CD8-positive, alpha-beta memory T cell (primary cell): ENCODE results near the gene FAM241B. TPM values are rescaled to one million over a fixed set of nuclear protein-coding genes. Genes with fewer than 3 reads are reported as not detected.

Experiments used
- CTCF ChIA-PET: fragments of 350-600 bp; sonication (Branson Sonifier 250); formaldehyde crosslinking; loops from one replicate; lab custom pipeline; 2021; ENCODE audit warnings: antibody characterized with exemption; lab: Charles Lee
- POLR2A ChIA-PET: fragments of 350-600 bp; sonication (Branson Sonifier 250); formaldehyde crosslinking; loops from one replicate; lab custom pipeline; 2021; ENCODE audit warnings: antibody characterized with exemption; lab: Charles Lee
- DNase-seq, 5 donors: peaks; one replicate each; pipeline versions ENCODE4 v3.0.0 to v3.0.0-alpha.2; 2020 to 2022; ENCODE audit warnings: mixed read lengths in 1 of 5
- H3K27ac ChIP-seq: one replicate; pipeline ENCODE4 v1.7.0; 2013; ENCODE audit warnings: low read depth, mild to moderate bottlenecking, low read length, moderate library complexity
- H3K27me3 ChIP-seq: 2 replicates; pipeline ENCODE4 v1.7.0; 2013; ENCODE audit warnings: low read length, mild to moderate bottlenecking; ENCODE audit not compliant: insufficient read depth, poor library complexity, severe bottlenecking
- H3K36me3 ChIP-seq: 2 replicates; pipeline ENCODE4 v1.7.0; 2013; ENCODE audit warnings: mild to moderate bottlenecking, low read length, moderate library complexity; ENCODE audit not compliant: insufficient read depth
- H3K4me1 ChIP-seq: 2 replicates; pipeline ENCODE4 v1.7.0; 2013; ENCODE audit warnings: mild to moderate bottlenecking, low read length, moderate library complexity; ENCODE audit not compliant: insufficient read depth
- H3K4me3 ChIP-seq: 2 replicates; pipeline ENCODE4 v1.7.0; 2013; ENCODE audit warnings: mild to moderate bottlenecking, low read length
- H3K9me3 ChIP-seq: 2 replicates; pipeline ENCODE4 v1.7.0; 2013; ENCODE audit warnings: mild to moderate bottlenecking, low read length
- H3K27ac Mint-ChIP-seq, 8 donors: one replicate each; pipeline ENCODE4 v1.8.0; 2020 to 2021; ENCODE audit warnings: mixed read lengths in 8 of 8, mild to moderate bottlenecking in 6 of 8, inconsistent platforms in 3 of 8, moderate library complexity in 3 of 8
- H3K27me3 Mint-ChIP-seq, 2 donors: one replicate each; pipeline ENCODE4 v1.8.0; 2020 to 2021; ENCODE audit warnings: mixed read lengths in 2 of 2, mild to moderate bottlenecking in 1 of 2, moderate library complexity in 1 of 2
- H3K36me3 Mint-ChIP-seq, 3 donors: one replicate each; pipeline ENCODE4 v1.8.0; 2020 to 2021; ENCODE audit warnings: mixed read lengths in 3 of 3, inconsistent platforms in 1 of 3, mild to moderate bottlenecking in 1 of 3
- H3K4me1 Mint-ChIP-seq, 3 donors: one replicate each; pipeline ENCODE4 v1.8.0; 2020 to 2021; ENCODE audit warnings: mixed read lengths in 3 of 3, inconsistent platforms in 1 of 3, mild to moderate bottlenecking in 1 of 3
- H3K4me3 Mint-ChIP-seq, 7 donors: one replicate each; pipeline ENCODE4 v1.8.0; 2020 to 2021; ENCODE audit warnings: mixed read lengths in 7 of 7, mild to moderate bottlenecking in 6 of 7, moderate library complexity in 4 of 7, inconsistent platforms in 2 of 7
- H3K9me3 Mint-ChIP-seq, 5 donors: one replicate each; pipeline ENCODE4 v1.8.0; 2020 to 2022; ENCODE audit warnings: mixed read lengths in 5 of 5, mild to moderate bottlenecking in 3 of 5, moderate library complexity in 2 of 5, inconsistent platforms in 1 of 5
- polyA plus RNA-seq: library from polyadenylated mRNA; unstranded; fragments of 300-500 nt; fragmentation: Illumina TruSeq; gene quantifications from one replicate; pipeline ENCODE4 v1.2.3, GENCODE V29; 2021
- total RNA-seq, 2 experiments: library from RNA; stranded (reverse); gene quantifications; one replicate each; pipeline ENCODE4 v1.2.3, GENCODE V29; 2021

Gene FAM241B
- total RNA-seq (10 to 100 TPM; 10.6 to 10.8 TPM), polyA plus RNA-seq (11.8 TPM)

GRCh38 chr10:69629897-69630650, at the start of gene FAM241B:
TSS of gene FAM241B (plus strand) at chr10:69630247. CDS start at chr10:69631744, 1,497 bp downstream.
- H3K27me3 ChIP-seq: no peaks in the 10 kb centered on the region
- H3K27ac Mint-ChIP-seq: peak within 1 kb of the TSS in 7 of 8 donors; percentile 10 to 79 (median 48)
- H3K36me3 ChIP-seq: no peaks in the 10 kb centered on the region
- POLR2A ChIA-PET: no interaction called here
- peaks cover 0 to 2% of the 10 kb centered on the region in 2 donors for H3K27me3 Mint-ChIP-seq
- peak within 1 kb of the TSS; percentile 16 for H3K27ac ChIP-seq
- DNase-seq: peak; percentile 64 to 87 (median 72)
- H3K4me3 Mint-ChIP-seq: peak within 1 kb of the TSS; percentile 57 to 90 (median 72)
- CTCF ChIA-PET: interaction anchor here (0.6 to 2.9 kb wide), 8 partner anchors 9 to 187 kb away, joined by 3 to 10 read pairs (median 5); no protein-coding TSS in a partner anchor
- H3K36me3 Mint-ChIP-seq: peaks cover 0 to 18% (median 8%) of the 10 kb centered on the region in 3 donors
- H3K9me3 ChIP-seq: no peaks in the 10 kb centered on the region
- peaks cover 17 to 29% (median 24%) of the 10 kb centered on the region in 3 donors for H3K4me1 Mint-ChIP-seq
- H3K9me3 Mint-ChIP-seq: peaks cover 0 to 2% (median 0%) of the 10 kb centered on the region in 5 donors
- peaks cover 15% of the 10 kb centered on the region for H3K4me1 ChIP-seq
- H3K4me3 ChIP-seq: peak within 1 kb of the TSS; percentile 65

DNA sequence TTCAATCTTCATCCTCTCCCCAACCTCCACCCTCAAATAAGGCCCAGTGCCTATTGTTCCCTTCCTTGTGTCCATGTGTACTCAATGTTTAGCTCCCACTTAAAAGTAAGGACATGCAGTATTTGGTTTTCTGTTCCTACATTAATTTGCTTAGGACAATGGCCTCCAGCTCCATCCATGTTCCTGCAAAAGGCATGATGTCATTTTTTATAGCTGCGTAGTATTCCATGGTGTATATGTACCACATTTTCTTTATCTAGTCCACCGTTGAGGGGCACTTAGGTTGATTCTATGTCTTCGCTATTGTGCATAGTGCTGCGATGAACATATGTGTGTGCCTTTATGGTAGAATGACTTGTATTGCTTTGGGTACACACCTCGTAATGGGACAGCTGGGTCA, 49.6 kb upstream of the FAM241B start:
- Mint-ChIP-seq H3K9me3 (no peaks in the 10 kb centered on the region), H3K4me1 (no peaks in the 10 kb centered on the region), H3K36me3 (no peaks in the 10 kb centered on the region), H3K27ac (no peak overlapping the region), H3K4me3 (no peak overlapping the region), H3K27me3 (peaks cover 35 to 56% of the 10 kb centered on the region in 2 donors)
- no peaks in the 10 kb centered on the region for H3K9me3 ChIP-seq
- H3K4me3 ChIP-seq: no peak overlapping the region
- CTCF ChIA-PET: interaction anchor here (0.6 to 1.5 kb wide), 2 partner anchors 22 to 790 kb away, joined by 3 read pairs; no protein-coding TSS in a partner anchor
- POLR2A ChIA-PET: no interaction called here
- no peaks in the 10 kb centered on the region for H3K36me3 ChIP-seq
- peaks cover 10% of the 10 kb centered on the region for H3K27me3 ChIP-seq
- DNase-seq: no peak
- no peaks in the 10 kb centered on the region for H3K4me1 ChIP-seq
- H3K27ac ChIP-seq: no peak overlapping the region

- Mint-ChIP-seq H3K27ac (no peak overlapping the region), H3K9me3 (no peaks in the 10 kb centered on the region), H3K4me3 (no peak overlapping the region), H3K36me3 (no peaks in the 10 kb centered on the region), H3K4me1 (peaks cover 4% of the 10 kb centered on the region in 3 donors), H3K27me3 (peaks cover 24 to 34% of the 10 kb centered on the region in 2 donors)
- CTCF ChIA-PET: no interaction called here
- peaks cover 10% of the 10 kb centered on the region for H3K27me3 ChIP-seq
- peaks cover 3% of the 10 kb centered on the region for H3K4me1 ChIP-seq
- H3K27ac ChIP-seq: no peak overlapping the region
- H3K4me3 ChIP-seq: no peak overlapping the region
- DNase-seq: no peak
- H3K36me3 ChIP-seq: no peaks in the 10 kb centered on the region
- POLR2A ChIA-PET: no interaction called here
- H3K9me3 ChIP-seq: no peaks in the 10 kb centered on the region
Measured at GRCh38 chr10:69583106-69583505, 46.9 kb upstream of the FAM241B start.

DNA sequence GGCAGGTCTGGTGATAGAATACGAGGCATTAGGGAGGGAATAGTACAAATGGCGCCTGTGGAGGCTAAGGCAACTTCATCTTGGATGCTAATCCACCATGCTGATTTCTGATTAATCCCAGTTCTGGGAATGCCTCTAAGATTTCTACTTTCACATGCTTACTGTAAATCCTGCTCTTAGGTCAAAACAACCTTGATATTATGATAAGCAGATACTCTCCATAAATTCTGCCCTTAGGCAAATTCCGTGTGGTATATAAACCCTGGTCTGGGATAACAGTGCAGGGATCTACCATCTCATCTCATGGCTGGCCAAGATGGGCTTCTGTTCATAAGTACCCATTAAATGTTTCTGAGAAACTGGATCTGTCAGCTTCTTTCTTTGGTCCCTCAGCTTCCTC, 45.4 kb upstream of the FAM241B start:
- H3K27me3 Mint-ChIP-seq: peaks cover 16 to 20% of the 10 kb centered on the region in 2 donors
- CTCF ChIA-PET: no interaction called here
- no peaks in the 10 kb centered on the region for H3K36me3 ChIP-seq
- no peaks in the 10 kb centered on the region for H3K9me3 ChIP-seq
- peaks cover 13% of the 10 kb centered on the region for H3K4me1 ChIP-seq
- H3K9me3 Mint-ChIP-seq: no peaks in the 10 kb centered on the region
- no peak overlapping the region for H3K4me3 ChIP-seq
- H3K4me1 Mint-ChIP-seq: peaks cover 12 to 17% (median 14%) of the 10 kb centered on the region in 3 donors
- H3K4me3 Mint-ChIP-seq: no peak overlapping the region
- no peaks in the 10 kb centered on the region for H3K36me3 Mint-ChIP-seq
- no peak overlapping the region for H3K27ac Mint-ChIP-seq
- POLR2A ChIA-PET: no interaction called here
- H3K27me3 ChIP-seq: peaks cover 4% of the 10 kb centered on the region
- DNase-seq: no peak
- H3K27ac ChIP-seq: no peak overlapping the region

DNA sequence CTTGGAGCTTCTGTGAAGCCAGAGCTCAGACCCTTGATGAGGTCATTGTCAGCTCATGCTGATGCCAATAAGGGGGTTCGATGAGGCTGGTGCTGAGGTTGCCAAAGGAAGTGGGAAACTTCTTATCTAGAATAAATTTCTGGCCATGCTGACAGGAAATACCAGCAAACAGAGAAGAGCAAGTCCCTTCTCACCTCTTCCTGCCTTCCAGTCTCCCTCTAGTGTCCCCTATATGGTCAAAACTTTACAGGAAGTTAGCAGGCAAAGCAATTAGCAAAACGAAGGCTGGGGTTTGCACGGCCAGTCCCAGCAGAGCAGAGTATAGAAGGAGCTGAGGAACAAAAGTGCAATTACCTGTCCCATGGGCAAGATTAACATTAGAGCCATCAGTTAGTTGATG, 41.7 kb upstream of the FAM241B start:
- Histone ChIP-seq H3K27me3 (no peaks in the 10 kb centered on the region), H3K4me3 (no peak overlapping the region), H3K4me1 (peaks cover 13% of the 10 kb centered on the region), H3K9me3 (no peaks in the 10 kb centered on the region), H3K27ac (no peak overlapping the region), H3K36me3 (no peaks in the 10 kb centered on the region)
- Mint-ChIP-seq H3K36me3 (no peaks in the 10 kb centered on the region), H3K9me3 (no peaks in the 10 kb centered on the region), H3K27ac (peak overlapping the region in 2 of 8 donors; percentile 4 to 39), H3K4me3 (peak overlapping the region in 1 of 7 donors; percentile 23), H3K4me1 (peaks cover 12 to 17% (median 14%) of the 10 kb centered on the region in 3 donors), H3K27me3 (no peaks in the 10 kb centered on the region)
- POLR2A ChIA-PET: no interaction called here
- CTCF ChIA-PET: no interaction called here
- no peak for DNase-seq

DNA sequence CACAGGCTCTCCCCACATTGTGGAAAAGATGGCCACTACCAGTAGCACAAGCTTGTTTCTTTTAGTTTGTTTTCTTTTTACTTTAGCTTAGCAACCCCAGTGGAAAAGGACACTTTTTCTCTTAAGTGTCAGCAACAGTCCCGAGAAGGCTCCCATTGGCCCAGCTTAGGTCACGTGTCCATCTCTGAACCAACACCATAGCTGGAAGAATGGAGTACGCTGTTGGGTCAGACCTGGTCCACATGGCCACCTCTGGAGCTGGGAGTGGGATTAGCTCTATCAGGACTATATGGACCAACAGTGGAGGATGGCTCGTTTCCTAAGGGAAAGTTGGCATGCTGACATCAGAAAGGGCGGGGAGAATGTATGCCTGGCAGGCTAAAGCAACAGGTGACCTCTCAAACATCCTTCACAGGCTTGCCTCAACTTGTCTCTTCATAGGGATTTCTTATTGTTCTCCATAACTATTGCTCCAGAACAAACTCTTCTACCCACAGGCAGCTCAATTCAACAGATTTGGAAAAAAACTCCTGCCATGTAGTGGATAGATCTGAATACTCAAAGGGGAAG, 29.2 kb upstream of the FAM241B start:
- H3K36me3 ChIP-seq: no peaks in the 10 kb centered on the region
- H3K4me1 ChIP-seq: no peaks in the 10 kb centered on the region
- no peaks in the 10 kb centered on the region for H3K9me3 ChIP-seq
- Mint-ChIP-seq H3K4me1 (no peaks in the 10 kb centered on the region), H3K9me3 (peaks cover 0 to 2% (median 0%) of the 10 kb centered on the region in 5 donors), H3K4me3 (no peak overlapping the region), H3K27ac (no peak overlapping the region), H3K27me3 (peaks cover 33 to 64% of the 10 kb centered on the region in 2 donors), H3K36me3 (peaks cover 0 to 8% (median 0%) of the 10 kb centered on the region in 3 donors)
- ChIA-PET POLR2A (no interaction called here), CTCF (interaction anchor here (1.2 kb wide), 1 partner anchor 19 kb away, joined by 3 read pairs; no protein-coding TSS in a partner anchor)
- H3K27ac ChIP-seq: no peak overlapping the region
- DNase-seq: no peak
- no peaks in the 10 kb centered on the region for H3K27me3 ChIP-seq
- H3K4me3 ChIP-seq: no peak overlapping the region

GRCh38 chr10:69609077-69609476, 21.0 kb upstream of the FAM241B start:
- POLR2A ChIA-PET: no interaction called here
- no peaks in the 10 kb centered on the region for H3K4me1 Mint-ChIP-seq
- no peak overlapping the region for H3K27ac ChIP-seq
- no peak overlapping the region for H3K4me3 ChIP-seq
- CTCF ChIA-PET: no interaction called here
- no peaks in the 10 kb centered on the region for H3K27me3 ChIP-seq
- H3K36me3 ChIP-seq: no peaks in the 10 kb centered on the region
- H3K27me3 Mint-ChIP-seq: peaks cover 3 to 11% of the 10 kb centered on the region in 2 donors
- H3K4me1 ChIP-seq: no peaks in the 10 kb centered on the region
- H3K36me3 Mint-ChIP-seq: peaks cover 0 to 19% (median 0%) of the 10 kb centered on the region in 3 donors
- no peak overlapping the region for H3K27ac Mint-ChIP-seq
- H3K9me3 ChIP-seq: peaks cover 4% of the 10 kb centered on the region
- no peak overlapping the region for H3K4me3 Mint-ChIP-seq
- DNase-seq: no peak
- H3K9me3 Mint-ChIP-seq: peaks cover 12 to 26% (median 15%) of the 10 kb centered on the region in 5 donors

DNA sequence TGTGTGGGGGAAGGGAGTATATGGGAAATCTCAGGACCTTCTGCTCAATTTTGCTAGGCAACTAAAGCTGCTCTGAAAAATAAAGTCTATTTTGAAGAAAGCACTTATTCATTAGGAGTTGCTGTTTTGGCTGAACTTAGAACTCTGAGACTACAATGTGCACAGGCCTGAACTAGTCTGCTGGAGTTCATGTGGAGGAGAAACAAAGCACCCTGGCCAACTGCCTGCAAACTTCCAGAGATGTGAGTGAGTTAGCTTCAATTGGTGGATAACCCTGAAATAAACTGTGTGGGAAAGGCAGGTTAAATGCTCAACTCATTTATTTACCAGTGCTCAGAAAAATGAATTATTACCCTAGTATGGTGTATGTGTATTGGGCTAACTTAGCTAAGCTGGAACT, 17.3 kb upstream of the FAM241B start:
- Mint-ChIP-seq H3K27me3 (peaks cover 2 to 11% of the 10 kb centered on the region in 2 donors), H3K9me3 (peaks cover 12 to 22% (median 15%) of the 10 kb centered on the region in 5 donors), H3K27ac (peak overlapping the region in 2 of 8 donors; percentile 10 to 16), H3K4me1 (no peaks in the 10 kb centered on the region), H3K36me3 (peaks cover 0 to 11% (median 0%) of the 10 kb centered on the region in 3 donors), H3K4me3 (no peak overlapping the region)
- Histone ChIP-seq H3K4me1 (no peaks in the 10 kb centered on the region), H3K27me3 (no peaks in the 10 kb centered on the region), H3K27ac (no peak overlapping the region), H3K36me3 (no peaks in the 10 kb centered on the region), H3K4me3 (no peak overlapping the region), H3K9me3 (peaks cover 4% of the 10 kb centered on the region)
- CTCF ChIA-PET: interaction anchor here (1.2 to 1.8 kb wide), 2 partner anchors 17 to 28 kb away, joined by 3 to 4 read pairs; no protein-coding TSS in a partner anchor
- POLR2A ChIA-PET: interaction anchor here (0.6 kb wide), 1 partner anchor 88 kb away, joined by 3 read pairs; no protein-coding TSS in a partner anchor
- DNase-seq: no peak
